Sigmoid colon (tissue), 4 donors: Measurements from ENCODE around the gene RXRA.

Experiments
- CTCF ChIP-seq, 4 experiments: fragments of 450-650 bp in 3 of 4; fragments of 200-600 bp in 1 of 4; IDR thresholded peaks; one replicate each; pipeline ENCODE4 v1.5.1; 2016 to 2019; ENCODE audit warnings: antibody characterized with exemption in 4 of 4, mild to moderate bottlenecking in 3 of 4, moderate library complexity in 2 of 4
- POLR2AphosphoS5 ChIP-seq, 4 donors: sonication (generic); formaldehyde crosslinking; IDR thresholded peaks; one replicate each; pipeline ENCODE4 v1.6.1; 2017; ENCODE audit warnings: antibody characterized with exemption in 4 of 4

GRCh38 chr9:134385915-134386314, 59.7 kb downstream of the RXRA start:
- TF ChIP-seq CTCF (IDR thresholded peaks at IDR 0.05) (no peak), POLR2AphosphoS5 (IDR thresholded peaks at IDR 0.05) (no peak)
